HEK293T (cell line): Measurements from ENCODE around the gene NDEL1.

Experiments
- BHLHE40 ChIP-seq: fragments of 450-650 bp; IDR thresholded peaks from 2 replicates; pipeline ENCODE4 v1.6.1; 2016; ENCODE audit warnings: mild to moderate bottlenecking, moderate library complexity, borderline replicate concordance
- FOXM1 ChIP-seq: fragments of 450-650 bp; IDR thresholded peaks from 2 replicates; pipeline ENCODE4 v1.6.1; 2017; ENCODE audit warnings: mild to moderate bottlenecking, borderline replicate concordance
- SUZ12 ChIP-seq: fragments of 450-650 bp; IDR thresholded peaks from 2 replicates; pipeline ENCODE4 v1.6.1; 2016; ENCODE audit warnings: mild to moderate bottlenecking
- TARDBP ChIP-seq: fragments of 450-650 bp; IDR thresholded peaks from 2 replicates; pipeline ENCODE4 v1.6.1; 2016

DNA sequence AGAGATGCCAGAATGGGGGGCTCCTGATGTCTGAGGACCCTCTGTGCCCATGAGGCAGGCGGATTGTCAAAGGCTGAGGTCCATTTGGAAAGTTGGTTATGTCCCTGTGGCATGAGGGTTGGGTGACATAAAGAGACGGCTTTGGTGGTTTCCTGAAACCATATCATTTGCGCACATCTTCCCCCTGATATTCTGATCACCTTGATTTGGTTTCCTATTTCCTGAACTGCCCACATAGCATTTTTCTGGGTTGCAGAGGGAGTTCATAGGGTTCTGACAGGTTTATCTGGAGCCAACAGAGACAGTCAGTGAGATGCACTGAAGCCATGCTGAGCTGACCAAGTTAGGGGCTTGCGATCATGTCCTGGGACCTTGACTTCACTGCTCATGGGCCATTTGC, 22.4 kb upstream of the NDEL1 start:
- TF ChIP-seq TARDBP (no peak), SUZ12 (no peak), FOXM1 (no peak), BHLHE40 (no peak)
